Measurements from ENCODE around the gene CLEC4A. TPM values are rescaled to one million over a fixed set of nuclear protein-coding genes. Genes with fewer than 3 reads are reported as not detected.
"Not testable (repeated sequence)": the region's sequence is repeated elsewhere in the genome, so short reads cannot be mapped to it uniquely, and the experiment has no call there.

The CLEC4A gene
- total RNA-seq, 1 donor from 2014 or later: 28.8 TPM

- no peaks in the 10 kb centered on the region for H3K9me3 ChIP-seq
- no peaks in the 10 kb centered on the region for H3K27me3 ChIP-seq
- intact Hi-C loops (cut with DNase I): no loop called here
- H3K27ac ChIP-seq: no peak overlapping the region
- peaks cover 36 to 49% of the 10 kb centered on the region in 2 donors for H3K36me3 ChIP-seq
- no peak for DNase-seq (ENCODE audit: low spot score in 2 of 2)
- H3K4me3 ChIP-seq: no peak overlapping the region
- no peak for TF ChIP-seq CTCF (IDR thresholded peaks at IDR 0.05)
- peaks cover 0 to 5% of the 10 kb centered on the region in 2 donors for H3K4me1 ChIP-seq
Measured at GRCh38 chr12:8088574-8088973, 34.8 kb upstream of the CLEC4A start.

GRCh38 chr12:8089277-8089676 is 34.1 kb upstream of the CLEC4A start:
- H3K4me3 ChIP-seq; intact Hi-C loops (cut with DNase I): not testable (repeated sequence)
- H3K36me3 ChIP-seq: peaks cover 43 to 56% of the 10 kb centered on the region in 2 donors

GRCh38 chr12:8089716-8090115 is 33.7 kb upstream of the CLEC4A start:
- no peaks in the 10 kb centered on the region for H3K9me3 ChIP-seq
- no peaks in the 10 kb centered on the region for H3K27me3 ChIP-seq
- TF ChIP-seq CTCF (IDR thresholded peaks at IDR 0.05): no peak
- H3K4me3 ChIP-seq: no peak overlapping the region
- intact Hi-C loops (cut with DNase I): no loop called here
- no peak for DNase-seq (ENCODE audit: low spot score in 2 of 2)
- H3K27ac ChIP-seq: no peak overlapping the region
- no peaks in the 10 kb centered on the region for H3K4me1 ChIP-seq
- peaks cover 48 to 61% of the 10 kb centered on the region in 2 donors for H3K36me3 ChIP-seq

More at GRCh38 chr12:8089277-8089676, 34.1 kb upstream of the CLEC4A start:
- H3K27ac ChIP-seq; DNase-seq (ENCODE audit: low spot score in 2 of 2); H3K9me3 ChIP-seq; H3K27me3 ChIP-seq; H3K4me1 ChIP-seq: not testable (repeated sequence)

DNA sequence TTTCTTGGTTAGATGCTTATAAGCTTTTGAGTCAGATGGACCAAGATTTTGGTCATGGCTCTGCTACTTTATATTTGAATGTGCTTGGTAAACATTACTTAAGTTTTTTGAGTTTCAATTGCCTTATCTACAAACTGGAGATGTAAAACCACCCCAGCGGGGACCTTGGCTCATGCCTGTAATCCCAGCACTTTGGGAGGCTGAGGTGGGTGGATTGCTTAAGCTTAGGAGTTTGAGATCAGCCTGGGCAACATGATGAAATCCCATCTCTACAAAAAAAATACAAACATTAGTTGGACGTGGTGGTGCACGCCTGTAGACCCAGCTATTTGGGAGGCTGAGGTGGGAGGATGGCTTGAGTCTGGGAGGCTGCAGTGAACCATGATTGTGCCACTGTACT is 30.1 kb upstream of the CLEC4A start:
- intact Hi-C loops (cut with DNase I): no loop called here
- no peak for TF ChIP-seq CTCF (IDR thresholded peaks at IDR 0.05)
- H3K36me3 ChIP-seq: peaks cover 70 to 92% of the 10 kb centered on the region in 2 donors
- no peaks in the 10 kb centered on the region for H3K4me1 ChIP-seq
- no peaks in the 10 kb centered on the region for H3K27me3 ChIP-seq
- no peak for DNase-seq (ENCODE audit: low spot score in 2 of 2)
- H3K27ac ChIP-seq: no peak overlapping the region
- H3K4me3 ChIP-seq: no peak overlapping the region
- H3K9me3 ChIP-seq: no peaks in the 10 kb centered on the region

DNA sequence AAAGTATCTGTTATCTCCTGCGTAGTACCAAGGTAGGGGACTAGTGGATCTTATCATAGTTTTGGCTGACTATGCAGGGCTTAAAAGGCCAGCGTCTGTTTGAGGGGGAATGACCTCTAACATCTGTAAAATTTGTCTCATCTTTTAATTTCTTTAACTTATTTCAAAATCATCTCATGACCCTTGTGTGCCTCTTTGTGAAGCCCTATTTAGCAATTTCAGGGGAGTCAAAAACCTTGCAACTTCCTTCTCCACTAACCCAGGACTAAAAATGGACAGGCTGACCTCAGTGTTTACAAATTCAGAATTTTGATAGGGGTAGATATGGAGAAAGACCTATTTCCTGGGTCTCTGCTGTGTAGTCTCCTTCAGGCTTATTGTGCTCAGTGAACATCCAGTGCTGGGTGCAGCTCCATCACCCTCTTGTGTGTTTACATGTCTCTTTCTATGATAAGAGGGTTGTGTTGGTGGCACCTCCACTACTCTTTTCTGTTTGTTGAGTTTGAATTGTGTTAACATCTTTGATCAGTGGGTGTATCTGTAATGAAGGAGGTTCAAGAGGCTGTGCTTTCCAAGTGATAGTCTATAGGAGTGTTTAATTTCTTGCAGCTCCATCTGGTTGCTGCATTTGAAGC is 27.0 kb upstream of the CLEC4A start:
- no peak for TF ChIP-seq CTCF (IDR thresholded peaks at IDR 0.05)
- H3K4me3 ChIP-seq: no peak overlapping the region
- no peaks in the 10 kb centered on the region for H3K9me3 ChIP-seq
- H3K4me1 ChIP-seq: no peaks in the 10 kb centered on the region
- no peak for DNase-seq (ENCODE audit: low spot score in 2 of 2)
- H3K27me3 ChIP-seq: no peaks in the 10 kb centered on the region
- no peak overlapping the region for H3K27ac ChIP-seq
- H3K36me3 ChIP-seq: peaks cover 56 to 79% of the 10 kb centered on the region in 2 donors
- intact Hi-C loops (cut with DNase I): no loop called here

DNA sequence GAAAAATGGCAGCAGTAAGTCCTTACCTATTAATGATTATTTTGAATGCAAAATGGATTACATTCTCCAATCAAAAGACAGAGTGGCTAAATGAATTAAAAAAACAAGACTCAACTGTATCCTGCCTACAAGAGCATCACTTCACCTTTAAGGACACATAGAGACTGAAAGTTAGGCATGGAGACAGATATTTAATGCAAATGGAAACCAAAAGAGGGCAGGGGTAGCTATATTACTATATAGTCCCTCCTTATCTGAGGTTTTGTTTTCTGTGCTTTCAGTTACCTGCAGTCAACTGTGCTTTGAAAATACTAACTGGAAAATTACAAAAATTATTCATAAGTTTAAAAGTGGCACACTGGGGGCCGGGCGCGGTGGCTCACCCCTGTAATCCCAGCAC is 24.2 kb upstream of the CLEC4A start:
- Histone ChIP-seq H3K4me1 (no peaks in the 10 kb centered on the region), H3K27ac (no peak overlapping the region), H3K9me3 (no peaks in the 10 kb centered on the region), H3K27me3 (no peaks in the 10 kb centered on the region), H3K4me3 (no peak overlapping the region), H3K36me3 (peaks cover 28 to 51% of the 10 kb centered on the region in 2 donors)
- no peak for TF ChIP-seq CTCF (IDR thresholded peaks at IDR 0.05)
- intact Hi-C loops (cut with DNase I): no loop called here
- no peak for DNase-seq (ENCODE audit: low spot score in 2 of 2)
